COLO829 (cell line): ENCODE results near the gene GMIP.
"Not testable (repeated sequence)": the region's sequence is repeated elsewhere in the genome, so short reads cannot be mapped to it uniquely, and the experiment has no call there.

Experiments
- DNase-seq: peaks from one replicate; pipeline ENCODE4 v3.0.0; 2012; ENCODE audit warnings: low spot score

Gene GMIP

GRCh38 chr19:19606021-19606420 is 37.4 kb downstream of the GMIP start:
- DNase-seq = no peak

GRCh38 chr19:19602713-19603324 is 40.6 kb downstream of the GMIP start:
- DNase-seq = no peak

- no peak for DNase-seq
Observed at GRCh38 chr19:19602136-19602712, 41.2 kb downstream of the GMIP start.

GRCh38 chr19:19600793-19601330 is 42.6 kb downstream of the GMIP start:
- no peak for DNase-seq

- not testable (repeated sequence) for DNase-seq
Observed at GRCh38 chr19:19598728-19599451, 44.6 kb downstream of the GMIP start.

- DNase-seq = no peak
Observed at GRCh38 chr19:19597809-19598306, 45.6 kb downstream of the GMIP start.

GRCh38 chr19:19595171-19595701 is 48.2 kb downstream of the GMIP start:
- DNase-seq = no peak

- no peak for DNase-seq
Observed at GRCh38 chr19:19594381-19594780, 49.1 kb downstream of the GMIP start.

GRCh38 chr19:19592690-19593089 is 50.8 kb downstream of the GMIP start:
- no peak for DNase-seq

- DNase-seq = peak; percentile 86
Observed at GRCh38 chr19:19591133-19591825, 52.2 kb downstream of the GMIP start.

- no peak for DNase-seq
Observed at GRCh38 chr19:19588546-19588945, 54.9 kb downstream of the GMIP start.

GRCh38 chr19:19587771-19588170 is 55.7 kb downstream of the GMIP start:
- no peak for DNase-seq

GRCh38 chr19:19584356-19584755 is 59.1 kb downstream of the GMIP start:
- DNase-seq = no peak

GRCh38 chr19:19582471-19582870 is 61.0 kb downstream of the GMIP start:
- no peak for DNase-seq

GRCh38 chr19:19581391-19581790 is 62.1 kb downstream of the GMIP start:
- no peak for DNase-seq

- DNase-seq = no peak
Observed at GRCh38 chr19:19580418-19580817, 63.0 kb downstream of the GMIP start.

- DNase-seq = no peak
Observed at GRCh38 chr19:19579533-19580361, 63.7 kb downstream of the GMIP start.
